Ascending aorta (tissue), 2 donors: Measurements from ENCODE around the gene MAP1LC3B. TPM values are rescaled to one million over a fixed set of nuclear protein-coding genes. Genes with fewer than 3 reads are reported as not detected.

ENCODE experiments used
- DNase-seq, 2 donors: peaks; one replicate each; pipeline ENCODE4 v3.0.0-alpha.2; 2019; ENCODE audit warnings: low spot score in 2 of 2
- H3K27ac ChIP-seq, 2 donors: fragments of 200-600 bp; sonication (generic); one replicate each; pipeline ENCODE4 v1.5.1; 2016 to 2017; ENCODE audit warnings: mild to moderate bottlenecking in 1 of 2
- H3K27me3 ChIP-seq: fragments of 200-600 bp; sonication (generic); one replicate; pipeline ENCODE4 v1.5.1; 2017
- H3K36me3 ChIP-seq, 2 donors: fragments of 200-600 bp; sonication (generic); one replicate each; pipeline ENCODE4 v1.5.1; 2016
- H3K4me1 ChIP-seq, 2 donors: fragments of 200-600 bp; sonication (generic); one replicate each; pipeline ENCODE4 v1.5.1; 2016 to 2017; ENCODE audit warnings: mild to moderate bottlenecking in 1 of 2
- H3K4me3 ChIP-seq, 2 donors: fragments of 200-600 bp; sonication (generic); one replicate each; pipeline ENCODE4 v1.5.1; 2016 to 2017; ENCODE audit warnings: mild to moderate bottlenecking in 1 of 2
- H3K9me3 ChIP-seq, 2 donors: fragments of 200-600 bp; sonication (generic); one replicate each; pipeline ENCODE4 v1.5.1; 2016
- intact Hi-C: fragments of 100-400 bp; cut with DNase I; formaldehyde crosslinking; loops from one replicate; pipeline ENCODE4 v1.15.1; 2023
- total RNA-seq: library from RNA; depleted of rRNA; stranded (reverse); fragments of >200 nt; gene quantifications from one replicate; pipeline ENCODE4 v1.1.0, GENCODE V29; 2016
- TF ChIP-seq, protein P1 (sequence below), 3 experiments: fragments of 200-600 bp in 2 of 3; fragments of 450-650 bp in 1 of 3; sonication (generic) in 2 of 3; IDR thresholded peaks; one replicate each; pipeline ENCODE4 v1.5.1; 2016 to 2019; ENCODE audit warnings: antibody characterized with exemption in 3 of 3, mild to moderate bottlenecking in 1 of 3, moderate library complexity in 1 of 3

MAP1LC3B gene
- total RNA-seq, 1 donor from 2014 or later: 37.0 TPM

DNA sequence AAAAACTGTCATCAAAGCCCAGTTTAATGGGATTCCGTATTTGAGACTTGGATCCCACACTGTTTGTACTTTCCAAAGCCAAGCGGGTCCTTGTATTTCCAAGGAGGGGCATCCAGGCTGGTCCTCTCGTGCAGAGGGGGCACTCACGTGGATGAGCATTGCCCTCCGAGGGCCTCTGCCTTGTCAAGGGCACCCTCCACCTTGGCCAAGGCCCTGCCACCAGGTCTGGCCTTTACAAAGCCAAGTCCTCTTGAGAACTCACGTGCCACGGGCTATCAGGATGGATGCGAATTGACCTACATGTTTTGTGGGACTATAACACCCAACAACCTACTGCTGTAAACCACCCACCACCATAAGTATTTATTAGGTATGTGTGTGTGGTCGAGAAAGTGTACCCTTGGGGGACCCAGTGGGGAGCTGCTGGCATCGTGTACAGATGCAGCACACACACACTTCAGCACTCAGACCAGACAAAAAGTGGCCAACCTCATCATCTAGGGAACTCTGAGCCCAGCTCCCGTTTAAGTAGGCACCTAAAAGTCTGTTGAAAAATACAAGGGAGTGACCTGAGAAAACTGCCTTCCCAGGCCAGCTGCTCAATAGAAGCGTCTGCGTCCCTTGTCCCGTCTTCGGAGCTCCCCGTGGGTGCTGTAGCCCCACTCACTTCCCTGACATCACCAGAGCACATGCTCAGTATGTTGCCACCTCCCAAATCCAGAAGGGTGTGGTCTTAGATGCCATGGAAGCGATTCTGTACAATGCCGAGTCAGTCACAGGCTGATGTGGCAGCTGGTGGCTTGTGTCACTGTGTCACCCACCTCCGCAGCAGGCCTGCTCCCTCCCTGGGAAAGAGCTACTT, 12.9 kb downstream of the MAP1LC3B start:
- no peak overlapping the region for H3K4me3 ChIP-seq
- TF ChIP-seq, protein P1, sequence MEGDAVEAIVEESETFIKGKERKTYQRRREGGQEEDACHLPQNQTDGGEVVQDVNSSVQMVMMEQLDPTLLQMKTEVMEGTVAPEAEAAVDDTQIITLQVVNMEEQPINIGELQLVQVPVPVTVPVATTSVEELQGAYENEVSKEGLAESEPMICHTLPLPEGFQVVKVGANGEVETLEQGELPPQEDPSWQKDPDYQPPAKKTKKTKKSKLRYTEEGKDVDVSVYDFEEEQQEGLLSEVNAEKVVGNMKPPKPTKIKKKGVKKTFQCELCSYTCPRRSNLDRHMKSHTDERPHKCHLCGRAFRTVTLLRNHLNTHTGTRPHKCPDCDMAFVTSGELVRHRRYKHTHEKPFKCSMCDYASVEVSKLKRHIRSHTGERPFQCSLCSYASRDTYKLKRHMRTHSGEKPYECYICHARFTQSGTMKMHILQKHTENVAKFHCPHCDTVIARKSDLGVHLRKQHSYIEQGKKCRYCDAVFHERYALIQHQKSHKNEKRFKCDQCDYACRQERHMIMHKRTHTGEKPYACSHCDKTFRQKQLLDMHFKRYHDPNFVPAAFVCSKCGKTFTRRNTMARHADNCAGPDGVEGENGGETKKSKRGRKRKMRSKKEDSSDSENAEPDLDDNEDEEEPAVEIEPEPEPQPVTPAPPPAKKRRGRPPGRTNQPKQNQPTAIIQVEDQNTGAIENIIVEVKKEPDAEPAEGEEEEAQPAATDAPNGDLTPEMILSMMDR (IDR thresholded peaks at IDR 0.05): no peak
- no peaks in the 10 kb centered on the region for H3K27me3 ChIP-seq
- DNase-seq: no peak
- peaks cover 58 to 82% of the 10 kb centered on the region in 2 donors for H3K36me3 ChIP-seq
- intact Hi-C loops: no loop called here
- H3K27ac ChIP-seq: no peak overlapping the region
- H3K4me1 ChIP-seq: no peaks in the 10 kb centered on the region
- H3K9me3 ChIP-seq: no peaks in the 10 kb centered on the region

DNA sequence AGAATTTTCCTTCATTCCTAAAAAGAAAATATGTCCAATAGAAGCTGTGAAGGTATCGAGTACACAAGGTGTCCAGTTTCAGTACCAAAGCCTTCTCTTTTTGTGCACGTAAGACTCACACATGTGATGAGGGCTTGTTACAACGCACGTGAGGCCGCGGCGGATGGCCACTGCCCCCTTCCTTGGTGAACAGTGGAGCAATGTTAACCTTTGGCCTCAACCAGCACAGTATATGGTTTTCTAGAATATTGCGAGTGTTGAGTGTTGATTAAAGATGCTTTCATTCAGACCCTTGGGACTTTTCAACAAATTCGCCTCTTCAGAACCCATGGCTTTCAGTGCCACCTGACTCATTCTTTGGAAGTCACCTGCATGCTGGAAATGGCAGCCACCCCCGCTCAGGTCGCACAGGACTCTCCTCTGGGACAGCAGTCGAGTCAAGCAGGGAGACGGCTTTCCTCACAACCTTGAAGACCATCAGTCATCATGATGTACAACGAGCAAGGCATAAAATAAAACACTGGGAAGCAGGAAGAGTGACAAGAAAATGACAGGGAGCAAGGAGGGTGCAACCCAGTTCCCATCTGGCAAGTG, 14.5 kb downstream of the MAP1LC3B start:
- Histone ChIP-seq H3K4me3 (no peak overlapping the region), H3K36me3 (peaks cover 67 to 82% of the 10 kb centered on the region in 2 donors), H3K27ac (no peak overlapping the region), H3K27me3 (no peaks in the 10 kb centered on the region), H3K9me3 (no peaks in the 10 kb centered on the region), H3K4me1 (no peaks in the 10 kb centered on the region)
- intact Hi-C loops: no loop called here
- TF ChIP-seq, protein P1 (IDR thresholded peaks at IDR 0.05): no peak
- no peak for DNase-seq

DNA sequence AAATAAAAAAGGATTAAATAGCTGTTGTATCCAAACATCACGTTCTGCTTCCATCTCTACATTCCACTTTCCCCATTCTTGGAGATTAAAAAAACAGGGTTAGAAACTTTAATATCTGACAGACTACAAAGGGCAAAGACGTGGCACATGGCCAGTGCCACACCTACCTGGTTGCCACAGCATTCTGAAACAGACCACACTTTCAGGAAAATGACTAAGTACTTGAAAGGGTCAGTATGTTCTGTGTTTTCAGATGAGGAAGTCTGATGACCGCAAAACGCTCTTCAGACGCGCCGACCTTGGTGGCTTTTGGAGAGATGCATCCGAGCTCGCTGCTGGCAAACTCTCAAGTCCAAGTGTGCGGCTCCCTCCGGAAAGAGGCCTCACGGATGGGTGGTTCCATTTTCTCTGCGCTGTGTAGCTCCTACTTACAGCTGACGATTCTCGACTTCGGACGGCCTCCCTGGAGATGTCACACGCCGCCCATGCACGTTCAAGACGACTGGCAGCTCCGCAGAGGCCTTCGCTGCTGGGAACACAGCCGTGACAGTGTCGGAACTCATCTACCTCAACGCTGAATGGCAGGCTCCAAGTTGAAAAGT, 15.5 kb downstream of the MAP1LC3B start:
- Histone ChIP-seq H3K27ac (peak overlapping the region in 1 of 2 donors; percentile 36), H3K4me1 (no peaks in the 10 kb centered on the region), H3K4me3 (no peak overlapping the region), H3K27me3 (no peaks in the 10 kb centered on the region), H3K36me3 (peaks cover 68 to 84% of the 10 kb centered on the region in 2 donors), H3K9me3 (no peaks in the 10 kb centered on the region)
- TF ChIP-seq, protein P1 (IDR thresholded peaks at IDR 0.05): no peak
- DNase-seq: no peak
- intact Hi-C loops: no loop called here

DNA sequence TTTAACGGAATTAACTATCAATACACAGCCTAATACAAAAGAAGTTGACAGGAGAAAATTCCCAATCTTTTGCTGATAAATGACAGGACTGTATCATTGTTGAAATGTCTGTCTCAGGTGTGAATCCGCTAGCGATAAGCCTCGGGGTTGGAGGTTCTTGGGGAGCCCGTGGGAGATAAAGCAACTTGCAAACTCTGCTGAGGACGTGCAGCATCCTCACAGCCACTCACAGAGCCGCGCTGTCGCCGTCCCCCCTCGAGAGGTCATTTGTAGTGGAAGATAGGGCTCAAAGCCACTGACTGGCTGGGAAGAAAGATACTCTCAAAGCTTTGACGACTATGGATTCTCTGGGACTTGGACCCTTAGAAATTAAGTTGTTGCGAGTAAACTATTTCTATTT, 17.0 kb downstream of the MAP1LC3B start:
- H3K36me3 ChIP-seq: peaks cover 59 to 86% of the 10 kb centered on the region in 2 donors
- TF ChIP-seq, protein P1 (IDR thresholded peaks at IDR 0.05): no peak
- H3K4me1 ChIP-seq: no peaks in the 10 kb centered on the region
- no peaks in the 10 kb centered on the region for H3K9me3 ChIP-seq
- intact Hi-C loops: no loop called here
- no peaks in the 10 kb centered on the region for H3K27me3 ChIP-seq
- no peak for DNase-seq
- no peak overlapping the region for H3K4me3 ChIP-seq
- no peak overlapping the region for H3K27ac ChIP-seq

DNA sequence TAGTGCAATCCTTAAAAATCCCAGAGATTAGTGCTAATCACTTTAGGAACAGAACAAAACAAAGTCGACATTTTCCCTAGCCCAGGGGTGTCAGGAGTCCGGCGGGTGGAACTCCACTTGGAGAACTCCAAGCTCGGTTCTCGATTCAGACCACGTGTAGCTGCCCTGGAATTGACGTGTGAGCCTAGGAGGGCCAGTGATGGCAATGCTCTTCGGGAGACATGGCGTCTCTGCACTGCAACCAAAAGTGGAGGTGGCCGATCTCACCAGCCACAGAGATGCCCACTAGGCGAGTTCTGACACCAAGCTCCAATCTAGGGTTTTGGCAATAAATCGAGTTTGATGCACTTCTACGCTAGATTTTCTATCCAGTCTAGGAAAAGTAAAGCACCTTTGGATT, 17.6 kb downstream of the MAP1LC3B start:
- no peak for DNase-seq
- H3K9me3 ChIP-seq: no peaks in the 10 kb centered on the region
- peaks cover 60 to 86% of the 10 kb centered on the region in 2 donors for H3K36me3 ChIP-seq
- H3K4me3 ChIP-seq: no peak overlapping the region
- no peaks in the 10 kb centered on the region for H3K27me3 ChIP-seq
- intact Hi-C loops: no loop called here
- TF ChIP-seq, protein P1 (IDR thresholded peaks at IDR 0.05): no peak
- H3K4me1 ChIP-seq: no peaks in the 10 kb centered on the region
- no peak overlapping the region for H3K27ac ChIP-seq
